CD4-positive, alpha-beta T cell treated with Interleukin-6 at 100 ng/mL for 8 hours (primary cell): ENCODE data around the gene DMD.

Source experiments
- DNase-seq: peaks from one replicate; pipeline ENCODE4 v3.0.0-alpha.2; 2020; ENCODE audit warnings: mixed read lengths, low spot score

The DMD gene

DNA sequence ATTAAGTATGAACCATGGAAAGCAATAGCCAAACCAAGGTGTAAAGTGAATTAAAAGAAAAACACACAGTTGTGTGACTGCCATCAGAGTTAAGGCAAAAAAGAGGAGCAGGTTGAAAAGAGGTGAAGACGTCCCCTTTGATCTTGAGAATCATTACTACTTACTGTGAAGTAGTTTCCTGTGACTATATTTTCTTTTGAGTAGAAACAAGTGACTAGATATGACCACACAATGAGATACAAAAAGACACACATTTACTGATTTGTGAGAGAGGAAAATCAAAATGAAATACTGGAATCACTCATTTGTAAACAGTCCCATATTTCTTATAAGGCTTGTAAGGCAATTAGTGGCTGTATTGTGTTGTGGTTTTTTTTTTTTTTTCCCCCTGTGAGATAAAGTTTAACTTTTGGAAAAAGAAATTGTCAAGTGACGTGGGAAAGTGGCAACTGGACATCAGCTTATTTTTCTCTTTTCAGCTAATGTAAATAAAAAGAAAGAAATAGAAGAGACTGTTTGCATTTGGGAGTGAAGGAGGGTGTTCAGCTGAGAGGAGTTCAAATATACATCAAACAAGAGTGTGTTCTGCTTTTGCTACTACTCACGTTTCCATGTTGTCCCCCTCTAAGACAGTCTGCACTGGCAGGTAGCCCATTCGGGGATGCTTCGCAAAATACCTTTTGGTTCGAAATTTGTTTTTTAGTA, 2033.1 kb downstream of the DMD start:
- no peak for DNase-seq

DNA sequence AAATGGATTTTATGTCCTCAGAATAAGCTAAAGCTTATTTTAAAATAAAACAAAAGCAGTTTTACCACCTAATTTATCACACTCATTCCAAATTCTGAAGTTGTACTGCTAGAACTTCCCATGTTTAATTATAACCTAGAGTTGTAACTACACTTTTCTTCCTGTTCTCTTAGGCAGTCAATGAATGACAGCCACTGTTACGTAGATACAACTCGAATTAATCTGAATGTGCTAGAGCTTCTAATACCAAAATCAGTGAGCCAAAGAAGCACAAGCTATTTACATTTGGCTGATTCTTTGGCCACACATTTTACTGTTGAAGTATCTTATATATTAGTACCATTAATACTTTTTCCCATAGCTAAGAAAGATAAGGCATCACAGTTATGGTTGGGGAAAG, 2040.6 kb downstream of the DMD start:
- no peak for DNase-seq

DNA sequence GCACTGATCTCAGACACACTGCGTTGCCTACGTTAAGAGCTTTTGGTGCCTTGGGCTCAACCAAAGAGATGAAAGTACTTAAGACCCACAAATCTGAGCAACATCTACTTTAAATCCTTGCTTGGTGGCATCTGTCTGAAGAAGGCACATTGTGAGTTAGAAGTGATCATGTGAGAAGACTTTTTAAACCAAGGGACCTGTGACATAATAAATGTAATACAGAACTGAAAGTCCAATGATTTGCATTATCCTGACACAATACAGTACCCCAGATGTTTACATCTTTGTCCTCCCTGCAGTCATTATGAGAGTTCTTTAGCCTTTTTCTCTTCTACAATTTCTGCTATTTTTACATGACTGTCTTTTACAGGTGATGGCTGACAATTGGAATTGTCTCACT, 2042.8 kb downstream of the DMD start:
- no peak for DNase-seq

DNA sequence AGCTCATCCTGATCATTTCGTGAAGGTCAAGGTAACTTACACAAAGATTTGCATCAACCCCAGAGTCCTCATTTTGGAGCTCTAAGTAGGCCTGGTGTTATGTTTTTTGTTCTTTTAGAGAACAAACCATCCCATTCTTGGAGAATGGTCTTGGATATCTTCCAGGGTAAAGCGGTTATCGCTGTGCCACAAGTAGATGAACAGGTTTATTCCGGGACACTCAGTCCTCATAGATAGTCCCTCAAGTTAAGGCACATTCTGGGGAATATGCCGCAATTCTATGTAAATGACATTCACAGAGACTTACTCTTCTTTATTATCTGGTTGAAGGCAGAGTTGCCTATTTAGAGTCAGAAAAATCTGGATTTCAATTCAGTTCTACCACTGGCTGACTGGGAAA, 2044.5 kb downstream of the DMD start:
- no peak for DNase-seq

DNA sequence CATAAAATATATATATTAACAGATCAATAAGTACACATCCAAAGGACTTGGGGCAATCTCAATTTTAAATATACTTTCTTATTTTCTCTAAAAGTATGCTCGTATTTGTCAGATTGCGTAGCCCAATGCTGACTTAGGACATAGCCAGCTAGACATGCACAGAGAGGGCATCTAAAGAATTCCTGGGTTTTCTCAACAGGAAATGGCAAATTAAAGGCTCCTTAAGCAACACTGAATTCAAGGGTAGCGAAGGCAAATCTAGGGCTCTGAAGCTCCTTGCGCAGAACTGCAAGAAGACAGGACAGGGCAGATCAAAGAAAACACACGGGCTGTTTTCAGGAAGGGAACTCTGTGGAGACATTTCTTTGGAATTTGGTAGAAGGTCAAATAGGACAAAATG, 2044.9 kb downstream of the DMD start:
- no peak for DNase-seq

DNA sequence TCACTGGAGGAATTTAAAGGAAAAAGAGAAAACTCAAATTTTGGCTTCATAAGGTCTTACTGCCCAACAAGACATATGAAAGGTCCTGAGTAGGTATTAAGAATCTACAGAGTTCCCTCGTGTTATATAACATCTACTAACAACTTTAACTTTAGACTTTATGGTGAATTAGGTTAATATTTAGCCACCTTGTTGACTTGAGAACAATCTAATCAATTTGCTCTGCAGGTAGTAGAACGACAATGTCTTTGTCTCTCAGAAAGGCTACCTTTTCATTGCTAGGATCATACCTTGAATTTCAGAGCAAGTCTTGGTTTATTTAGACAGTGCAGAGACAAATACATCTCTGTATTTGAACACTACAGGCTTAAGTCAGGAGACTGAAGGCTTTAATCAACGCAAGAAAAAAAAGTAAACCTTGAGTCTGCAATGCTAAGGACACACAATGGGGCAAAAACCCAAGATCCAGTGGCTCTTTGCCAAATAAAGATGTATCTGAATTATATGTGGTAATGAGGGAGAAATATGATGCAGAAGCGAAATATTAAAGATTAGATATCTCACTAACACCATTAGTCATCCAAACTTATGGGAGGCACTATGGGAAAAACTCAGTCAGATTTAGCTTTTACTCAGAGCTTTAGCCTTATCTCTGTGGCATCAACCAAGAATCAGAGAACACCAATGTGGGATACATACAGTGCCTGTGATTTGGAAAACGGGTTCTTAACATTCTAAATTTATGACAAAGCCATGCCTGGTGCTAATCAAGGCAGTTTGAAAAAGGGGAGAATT, 2045.9 kb downstream of the DMD start:
- no peak for DNase-seq

DNA sequence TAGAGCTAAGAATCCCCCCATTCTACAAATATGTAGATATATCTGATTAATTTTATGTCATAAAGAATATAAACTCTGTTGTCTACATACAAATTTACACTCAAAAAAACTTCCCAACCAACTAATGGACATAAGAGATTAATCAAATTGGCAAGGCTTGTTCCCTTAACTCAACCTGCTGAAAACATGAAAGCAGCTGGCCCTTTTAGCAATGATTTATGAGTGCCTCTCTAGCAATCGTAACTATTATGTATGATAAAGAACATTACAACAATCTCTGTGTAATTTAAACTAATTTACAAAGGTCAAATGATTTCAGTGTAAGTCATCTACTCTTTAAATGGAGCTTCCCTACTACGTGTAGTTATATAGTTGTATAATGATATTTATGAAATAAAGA, 2056.4 kb downstream of the DMD start:
- DNase-seq, result no peak

DNA sequence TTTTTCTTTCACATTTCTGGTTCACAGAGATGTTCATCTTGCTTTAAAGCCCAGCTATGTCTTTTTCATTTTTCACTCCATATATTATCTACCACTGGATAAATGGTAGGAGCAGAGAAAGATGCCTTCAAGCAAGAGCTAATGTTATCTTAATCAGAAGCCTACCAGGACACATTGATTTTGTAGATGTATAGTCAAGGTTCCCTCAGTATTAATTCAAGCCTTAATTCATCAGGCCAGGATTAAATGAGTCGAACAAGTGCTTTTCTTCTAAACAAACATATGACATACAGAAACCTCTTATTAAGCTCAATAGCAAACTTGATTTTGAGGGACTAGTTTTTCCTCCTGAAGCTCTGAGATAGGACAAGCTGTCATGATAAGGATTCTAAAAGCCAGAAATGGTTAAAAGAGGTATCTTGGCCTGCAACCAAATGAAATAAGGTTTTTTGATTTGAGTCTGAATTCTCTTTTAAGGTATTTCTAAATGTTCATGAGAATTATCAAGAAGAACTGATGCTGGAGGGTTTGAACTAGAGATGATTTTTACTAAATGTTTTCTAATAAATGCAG, 2057.8 kb downstream of the DMD start:
- DNase-seq, result no peak

DNA sequence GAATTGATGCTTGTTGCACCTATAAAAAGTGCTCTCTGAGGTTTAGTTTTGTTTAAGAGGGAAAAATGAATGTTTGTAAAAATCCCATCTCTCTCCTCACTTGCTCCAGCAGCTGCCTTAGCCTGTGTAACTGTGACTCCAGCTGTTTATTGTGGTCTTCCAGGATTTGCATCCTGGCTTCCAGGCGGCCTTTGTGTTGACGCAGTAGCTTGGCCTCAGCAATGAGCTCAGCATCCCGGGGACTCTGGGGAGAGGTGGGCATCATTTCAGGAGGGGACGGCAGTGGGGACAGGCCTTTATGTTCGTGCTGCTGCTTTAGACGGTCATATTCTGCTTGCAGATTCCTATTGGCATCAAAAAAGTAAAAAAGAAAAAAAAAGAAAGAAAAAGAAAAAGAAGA, 2064.2 kb downstream of the DMD start:
- DNase-seq, result no peak

DNA sequence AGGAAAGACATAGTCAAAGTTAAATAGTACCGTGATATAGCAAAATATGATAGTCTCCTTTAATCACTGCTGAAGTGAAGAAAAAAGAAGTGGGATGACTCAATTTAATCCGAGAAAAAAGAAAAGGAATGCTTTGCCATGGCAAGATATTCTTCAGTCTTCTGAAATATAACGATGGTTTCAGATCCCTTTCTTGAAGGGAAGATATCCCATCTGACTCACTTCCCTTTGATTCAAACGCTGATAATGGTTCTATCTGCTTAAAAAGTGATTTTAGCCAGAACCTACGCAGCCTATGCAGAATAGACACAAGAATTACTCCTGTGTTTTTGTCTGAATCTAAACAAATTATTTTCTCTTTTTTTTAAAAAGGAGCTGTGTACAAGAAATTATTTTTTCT, 2071.4 kb downstream of the DMD start:
- no peak for DNase-seq

DNA sequence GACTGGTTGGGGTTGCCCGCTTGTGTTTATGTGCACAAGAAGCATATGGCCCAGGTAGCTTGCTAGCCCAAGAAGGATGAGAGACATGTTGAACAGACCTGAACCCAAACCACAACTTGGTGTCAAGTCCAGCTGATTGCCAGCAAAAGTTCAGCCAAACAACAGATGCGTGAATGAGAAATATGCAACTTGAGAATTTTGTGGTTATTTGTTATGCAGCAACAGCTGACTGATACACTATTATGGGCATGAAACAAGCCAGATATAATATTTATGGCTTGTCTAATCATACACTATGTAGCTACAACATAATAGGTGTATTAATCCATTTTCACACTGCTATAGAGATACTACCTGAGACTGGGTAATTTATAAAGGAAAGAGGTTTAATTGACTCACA, 2073.2 kb downstream of the DMD start:
- DNase-seq, result no peak

DNA sequence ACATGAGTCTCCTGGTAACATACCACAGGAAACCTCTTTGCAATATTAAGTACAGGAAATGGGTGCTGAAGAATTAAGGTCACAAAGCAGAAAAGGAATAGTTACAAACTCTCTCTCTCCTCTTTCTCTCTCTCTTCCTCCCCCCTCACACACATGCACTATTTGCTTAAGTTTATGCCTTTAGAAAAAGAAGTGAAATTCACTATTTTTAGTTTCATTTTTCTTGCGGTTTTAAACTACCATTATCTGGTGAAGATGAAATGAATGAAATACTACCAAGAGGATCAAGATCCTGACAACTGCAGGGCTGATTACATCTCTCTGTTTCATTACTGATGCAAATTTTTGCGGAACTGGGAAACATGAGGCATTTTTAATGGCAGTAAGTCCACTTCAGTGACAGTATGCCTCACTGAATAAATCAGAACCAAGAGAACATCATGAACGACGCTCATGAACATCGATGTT, 2075.2 kb downstream of the DMD start:
- no peak for DNase-seq

DNA sequence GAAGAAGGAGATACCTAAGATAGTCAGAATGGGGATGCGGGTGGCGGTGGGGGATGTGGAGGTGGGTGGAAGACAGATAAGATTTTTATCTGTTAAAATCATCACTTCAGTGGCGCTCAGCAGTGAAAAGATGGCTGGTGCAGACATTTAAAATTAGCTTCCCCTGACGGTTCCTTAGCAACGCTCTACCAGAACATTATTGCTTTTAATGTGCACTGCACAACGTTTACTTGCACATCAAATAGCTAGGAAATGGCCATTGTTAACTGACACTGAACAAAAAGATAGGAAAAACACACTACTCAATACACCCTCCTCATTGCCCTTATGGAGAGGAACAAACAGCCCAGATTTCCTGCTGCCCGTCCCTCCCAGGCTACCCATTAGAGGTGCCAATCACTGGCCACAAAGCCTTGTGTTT, 2078.5 kb downstream of the DMD start:
- no peak for DNase-seq

DNA sequence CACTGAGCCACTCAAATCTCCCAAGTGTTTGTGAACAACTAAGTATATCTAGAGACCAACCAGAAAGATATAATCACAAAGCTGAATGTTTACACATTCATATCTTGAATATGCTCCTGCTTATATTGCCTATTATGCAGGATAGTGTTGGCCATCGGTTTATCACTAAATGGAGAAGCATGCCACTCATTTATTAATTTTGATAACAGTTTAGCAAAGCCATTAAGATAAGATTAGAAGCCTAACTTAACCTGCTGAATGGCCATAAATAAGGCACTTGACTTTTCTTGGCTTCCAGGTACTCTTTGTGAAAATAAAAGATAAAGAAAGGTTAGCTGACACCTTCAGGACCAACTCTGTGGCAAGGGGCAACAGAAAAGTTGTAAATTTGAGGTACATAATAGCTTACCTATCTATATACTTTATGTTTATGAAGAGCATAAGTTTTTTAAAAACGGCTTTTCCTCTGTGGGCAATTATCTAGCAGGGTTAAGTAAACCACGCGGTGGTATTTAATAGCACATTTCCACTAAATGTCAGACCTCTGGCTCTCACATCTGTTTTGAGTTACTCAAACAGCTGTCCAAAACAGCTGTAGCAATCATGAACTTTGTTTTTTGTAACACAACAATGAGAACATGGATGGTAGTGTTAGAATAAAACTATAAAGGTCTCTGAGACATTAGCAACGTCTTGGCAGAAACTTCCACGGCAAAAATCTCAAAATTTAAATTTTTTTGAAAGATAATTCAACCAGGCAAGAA, 2080.7 kb downstream of the DMD start:
- DNase-seq, result no peak

DNA sequence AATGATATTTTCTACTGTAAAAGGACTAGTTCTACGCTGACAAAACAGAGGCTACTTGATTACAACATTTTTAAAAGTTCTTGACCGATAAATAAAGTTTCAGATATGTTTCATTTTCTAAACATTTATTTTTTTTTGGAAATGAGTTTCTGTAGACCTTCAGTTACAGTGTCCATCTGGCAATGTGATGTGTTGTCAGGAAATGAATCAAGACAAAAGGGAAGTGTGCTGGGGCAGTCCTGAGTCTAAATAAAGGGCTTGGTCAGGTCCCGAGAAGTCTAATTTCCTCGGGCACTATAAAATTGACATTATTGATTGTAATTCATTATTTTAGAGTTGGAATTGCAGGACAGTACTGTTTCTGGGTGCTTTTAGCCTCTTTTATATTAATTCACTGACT, 2082.5 kb downstream of the DMD start:
- DNase-seq, result no peak

DNA sequence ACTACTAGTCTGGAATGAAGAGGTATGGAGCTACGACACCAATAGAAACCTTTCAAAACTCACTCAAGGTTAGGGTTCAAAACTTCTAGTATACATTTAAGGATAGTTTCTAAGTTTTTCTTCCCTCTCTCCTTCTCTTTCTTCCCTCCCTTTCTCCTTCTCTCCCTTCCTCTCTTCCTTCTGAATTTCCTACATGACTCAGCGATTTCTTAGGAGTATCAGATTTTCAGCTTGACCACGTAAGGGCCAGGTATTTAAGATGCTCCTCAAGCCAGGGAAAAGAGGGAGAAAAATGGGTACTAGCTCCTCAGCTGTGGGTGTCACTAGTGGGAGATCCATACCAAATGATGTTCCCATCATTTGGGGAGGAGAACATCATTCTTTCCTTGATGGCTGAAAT, 2083.6 kb downstream of the DMD start:
- DNase-seq, result no peak

DNA sequence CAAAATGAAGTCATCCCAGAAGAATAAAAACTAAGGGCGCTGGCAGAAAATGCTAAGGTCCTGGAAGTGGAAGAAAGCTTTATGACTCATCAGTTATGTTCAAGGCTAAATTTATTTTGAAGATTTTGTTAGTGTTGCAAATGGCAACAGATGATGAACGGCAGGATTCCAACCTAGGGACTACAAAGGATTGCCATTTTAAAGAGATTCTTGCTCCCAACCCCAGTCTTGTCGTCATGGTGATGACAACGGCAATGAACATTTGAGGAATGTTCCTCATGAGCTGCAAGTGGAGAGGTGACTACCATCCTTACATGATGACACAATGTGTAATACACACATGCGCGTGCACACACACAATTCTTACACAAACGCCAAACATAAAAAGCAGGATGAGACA, 2085.1 kb downstream of the DMD start:
- no peak for DNase-seq

DNA sequence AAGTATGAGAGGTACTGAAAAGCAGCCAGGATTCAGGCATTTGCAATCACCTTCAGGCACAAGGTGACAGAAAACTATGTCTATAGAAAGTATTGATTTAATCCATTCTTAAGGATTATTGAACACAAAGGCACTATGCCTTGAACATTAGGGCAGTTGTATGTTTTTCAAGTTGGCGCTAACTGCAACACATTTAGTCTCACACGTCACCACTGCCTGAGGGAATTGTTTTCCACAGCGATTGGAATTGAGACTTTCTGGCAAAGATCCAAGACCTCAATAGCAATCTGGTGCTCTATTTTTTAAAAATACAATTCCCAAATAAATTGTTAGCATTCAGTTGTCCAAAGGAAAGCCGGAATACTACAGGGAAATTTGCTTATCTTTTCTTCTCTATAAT, 2086.8 kb downstream of the DMD start:
- no peak for DNase-seq

DNA sequence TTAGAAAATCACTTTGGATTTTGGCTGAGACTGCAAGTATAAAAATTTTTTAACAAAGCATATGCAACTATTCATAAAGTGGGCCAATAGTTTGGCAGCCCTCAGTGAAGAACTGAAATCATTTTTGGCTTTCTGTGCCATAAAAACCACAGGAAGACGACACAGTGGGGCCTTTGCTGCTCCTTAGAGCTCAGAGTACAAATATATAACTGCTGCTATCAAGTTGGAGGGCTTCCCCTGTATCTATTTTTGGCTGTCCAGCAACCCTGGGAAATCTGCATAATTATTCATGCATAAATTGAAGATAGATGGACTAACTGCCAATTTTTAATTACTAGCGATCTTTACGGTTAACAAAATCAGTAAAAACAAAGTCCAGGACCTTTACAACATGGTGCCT, 2088.0 kb downstream of the DMD start:
- no peak for DNase-seq

DNA sequence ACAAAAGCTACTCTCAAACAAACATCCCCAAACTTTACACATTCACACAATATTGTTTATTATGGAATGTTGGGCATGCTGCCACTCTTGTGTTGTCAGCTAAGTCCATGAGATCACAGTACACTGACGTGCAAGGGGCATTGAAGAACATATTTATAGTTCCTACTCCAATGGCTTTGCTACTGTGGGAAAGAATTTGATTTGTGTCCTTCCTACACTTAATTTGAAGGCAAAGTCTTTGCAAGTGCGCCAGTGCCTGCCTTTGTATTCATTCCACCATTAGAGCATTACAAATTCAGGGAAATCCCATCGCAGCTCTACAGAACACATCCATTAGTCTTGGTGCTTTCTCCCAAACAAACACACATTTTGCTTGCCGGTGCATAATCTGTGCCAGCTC, 2094.1 kb downstream of the DMD start:
- DNase-seq, result no peak

DNA sequence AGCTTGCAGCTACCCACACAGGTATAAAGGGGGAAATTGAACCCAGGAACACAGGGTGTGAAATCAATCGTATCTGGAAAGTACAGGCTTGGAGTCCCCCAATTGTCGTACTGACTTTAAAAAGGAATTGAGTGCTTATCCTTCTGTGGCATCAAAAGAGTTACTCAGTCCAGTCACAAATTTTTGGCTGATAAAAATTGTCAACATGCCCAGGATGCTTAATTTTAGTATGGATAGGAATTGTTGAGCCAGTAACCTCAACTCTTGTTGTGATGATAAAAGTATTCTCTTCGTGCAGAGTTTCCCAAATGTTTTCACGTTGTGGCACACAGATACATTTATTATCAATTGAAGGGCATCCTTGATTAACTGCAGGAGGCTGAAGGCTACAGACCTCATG, 2096.0 kb downstream of the DMD start:
- no peak for DNase-seq

DNA sequence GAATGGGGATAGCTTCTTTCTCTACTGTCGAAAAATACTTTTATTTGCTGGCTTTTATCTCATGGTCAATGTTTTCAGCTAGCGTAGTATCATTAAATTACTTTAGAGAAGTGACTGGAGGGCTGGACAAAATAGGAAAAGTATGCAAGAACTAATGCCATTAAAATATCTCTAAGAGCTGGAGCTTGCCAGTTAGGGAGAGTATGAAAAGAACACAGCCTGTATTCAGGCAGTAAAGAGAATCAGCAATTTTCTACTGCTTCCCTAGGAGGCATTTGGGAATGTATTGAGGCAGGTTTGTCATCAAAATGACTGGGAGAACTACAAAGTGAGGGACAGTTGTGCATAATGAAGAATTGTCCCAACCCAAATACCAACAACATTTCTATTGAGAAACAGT, 2096.5 kb downstream of the DMD start:
- no peak for DNase-seq
